ENCODE results near the gene ZRANB1.

- TF ChIP-seq CTCF (conservative IDR thresholded peaks at IDR 0.05; ENCODE audit: low read depth in 2 of 2): no peak
- TF ChIP-seq EZH2phosphoT487 (IDR thresholded peaks at IDR 0.05; ENCODE audit: unreplicated experiment): no peak
- TF ChIP-seq POLR2AphosphoS5 (IDR thresholded peaks at IDR 0.05; ENCODE audit: low read depth): no peak
- TF ChIP-seq EZH2 (IDR thresholded peaks at IDR 0.05; ENCODE audit: low read depth, unreplicated experiment): no peak
- no peak for TF ChIP-seq REST (IDR thresholded peaks at IDR 0.05; ENCODE audit: unreplicated experiment)
Measured at GRCh38 chr10:125021686-125022344, 79.9 kb downstream of the ZRANB1 start.
